Measurements from ENCODE around the gene HHAT.
A peak's percentile ranks its signal among the peaks of the same experiment; 100 is the strongest.
"Not testable (repeated sequence)": the region's sequence is repeated elsewhere in the genome, so short reads cannot be mapped to it uniquely, and the experiment has no call there.

HHAT gene

DNA sequence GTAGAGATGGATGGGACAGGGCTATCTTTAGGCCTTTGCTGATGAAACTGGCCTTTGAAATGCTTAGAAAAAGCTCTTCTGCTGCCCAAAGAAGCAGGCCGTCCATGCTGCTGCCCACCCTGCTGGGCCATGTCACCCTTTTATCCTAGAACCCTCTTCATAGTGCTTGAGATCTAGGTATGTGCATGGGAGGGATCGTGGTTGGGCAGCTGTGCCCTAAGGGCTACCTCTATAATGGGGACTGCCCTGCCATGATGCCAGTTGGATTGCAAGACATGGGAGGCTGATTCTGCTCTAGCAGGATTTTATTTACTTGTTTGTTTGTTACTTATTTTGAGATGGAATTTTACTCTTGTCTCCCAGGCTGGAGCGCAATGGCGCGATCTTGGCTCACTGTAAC, 69.0 kb downstream of the HHAT start:
- no peak for DNase-seq

GRCh38 chr1:210398466-210398865, 69.8 kb downstream of the HHAT start:
- DNase-seq = no peak

DNA sequence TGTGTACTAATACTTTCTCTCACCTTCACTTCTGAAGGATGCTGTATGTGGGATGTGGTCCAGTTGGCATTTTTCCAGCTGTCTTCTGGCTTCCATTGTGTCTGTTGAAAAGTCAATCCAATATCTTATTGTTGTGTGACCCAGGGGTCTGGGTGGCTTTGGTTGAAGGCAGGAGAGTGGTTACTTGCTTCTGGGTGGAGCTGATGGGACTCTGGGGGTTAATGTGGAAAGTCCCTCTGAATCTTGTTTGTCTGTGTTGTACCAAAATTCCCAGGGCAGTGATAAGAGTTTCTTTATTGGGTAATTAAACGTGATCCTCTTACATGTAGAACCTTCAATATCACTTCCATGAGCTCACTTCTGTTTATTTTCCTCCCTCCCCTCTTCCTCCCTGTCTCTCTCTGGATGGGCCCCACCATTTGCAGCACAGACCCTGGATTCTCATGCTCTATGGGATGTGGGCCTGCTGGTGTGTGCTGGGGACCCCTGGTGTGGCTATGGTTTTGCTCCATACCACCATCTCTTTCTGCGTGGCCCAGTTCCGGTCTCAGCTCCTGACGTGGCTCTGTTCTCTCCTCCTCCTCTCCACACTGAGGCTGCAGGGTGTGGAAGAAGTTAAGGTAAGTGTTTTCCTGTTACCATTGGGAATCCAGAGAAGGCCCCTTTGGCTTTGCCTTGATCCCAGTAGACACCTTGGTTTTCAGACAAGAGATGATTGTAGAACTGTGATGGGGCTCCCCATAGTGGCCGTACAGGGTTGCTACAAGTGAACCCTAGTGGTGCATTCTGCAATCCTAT, 71.5 kb downstream of the HHAT start:
- DNase-seq = peak; percentile 76

- DNase-seq = no peak
These were observed 73.9 kb downstream of the HHAT start for GRCh38 chr1:210402560-210402959.

- DNase-seq = no peak
These were observed 76.6 kb downstream of the HHAT start for GRCh38 chr1:210405316-210405715.

GRCh38 chr1:210406341-210406740, 77.6 kb downstream of the HHAT start:
- not testable (repeated sequence) for DNase-seq

DNA sequence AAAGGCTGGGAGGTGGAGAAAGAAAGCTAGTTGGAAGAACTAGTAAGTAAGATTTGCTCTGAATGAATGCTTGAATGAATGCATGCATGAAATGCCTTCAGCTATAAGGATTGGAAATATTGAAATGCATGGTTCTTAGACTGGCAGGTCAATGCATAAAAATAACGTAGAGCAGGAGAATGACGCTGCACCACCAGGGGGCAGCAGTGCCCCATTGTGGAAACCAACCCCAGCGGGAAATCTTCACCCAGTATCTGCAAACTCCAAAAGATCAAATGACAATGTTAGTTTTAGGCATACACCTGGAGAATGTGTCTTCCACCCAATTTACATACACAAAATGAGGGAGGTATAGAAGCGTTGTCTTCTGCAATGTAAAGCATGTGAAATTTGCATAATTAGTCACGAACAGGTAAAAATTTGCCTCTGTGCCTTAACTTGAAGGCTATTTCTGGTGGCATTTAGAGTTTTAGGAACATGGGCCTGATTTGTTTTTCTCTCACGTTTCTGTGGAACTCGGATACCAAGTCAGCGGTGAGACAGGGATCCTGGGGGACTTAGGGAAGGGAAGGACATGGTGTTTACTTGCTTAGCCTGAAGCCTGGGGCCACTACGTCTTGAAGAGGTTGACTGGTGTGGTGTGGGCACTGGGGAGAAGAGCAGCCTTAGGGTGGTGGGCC, 78.6 kb downstream of the HHAT start:
- DNase-seq = peak; percentile 66

DNA sequence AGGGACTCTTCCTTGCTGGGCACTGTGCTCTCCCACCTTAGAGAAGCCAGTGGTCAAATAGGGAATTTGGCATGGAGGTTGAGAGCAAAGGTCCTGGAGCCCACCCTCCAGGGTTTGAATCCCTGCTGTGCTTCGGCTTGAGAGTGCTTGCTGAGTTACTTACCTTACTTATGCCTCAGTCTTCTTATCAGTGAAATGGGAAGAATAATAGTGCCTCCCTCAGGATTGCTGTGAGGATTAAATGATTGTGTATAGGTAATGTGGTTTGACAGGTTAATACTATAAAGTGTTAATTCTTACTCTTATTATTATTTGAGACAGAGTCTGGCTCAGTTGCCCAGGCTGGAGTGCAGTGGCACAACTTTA, 79.2 kb downstream of the HHAT start:
- DNase-seq = no peak

- no peak for DNase-seq
These were observed 83.5 kb downstream of the HHAT start for GRCh38 chr1:210412240-210412639.

GRCh38 chr1:210413951-210414350, 85.2 kb downstream of the HHAT start:
- DNase-seq = no peak

GRCh38 chr1:210415846-210416448, 87.2 kb downstream of the HHAT start:
- DNase-seq = no peak

- DNase-seq = no peak
These were observed 88.0 kb downstream of the HHAT start for GRCh38 chr1:210416681-210417080.

DNA sequence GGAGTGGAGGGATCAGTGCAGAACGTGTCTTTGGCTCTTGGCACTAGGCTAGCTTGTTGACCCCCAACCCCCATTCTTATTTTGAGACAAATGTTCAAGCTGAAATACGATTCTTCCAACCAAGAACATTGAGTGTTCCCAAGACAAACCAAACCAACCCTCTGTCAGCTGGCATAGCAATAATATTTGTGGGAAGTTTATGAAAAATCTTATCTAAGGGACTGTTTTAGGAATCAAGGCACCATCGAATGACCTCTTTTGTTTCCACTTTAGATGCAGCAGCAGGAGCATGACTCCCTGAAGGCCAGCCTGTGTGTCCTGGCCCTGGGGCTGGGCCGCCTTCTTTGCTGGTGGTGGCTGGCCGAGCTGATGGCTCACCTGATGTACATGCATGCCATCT, 89.2 kb downstream of the HHAT start:
- DNase-seq = no peak

DNA sequence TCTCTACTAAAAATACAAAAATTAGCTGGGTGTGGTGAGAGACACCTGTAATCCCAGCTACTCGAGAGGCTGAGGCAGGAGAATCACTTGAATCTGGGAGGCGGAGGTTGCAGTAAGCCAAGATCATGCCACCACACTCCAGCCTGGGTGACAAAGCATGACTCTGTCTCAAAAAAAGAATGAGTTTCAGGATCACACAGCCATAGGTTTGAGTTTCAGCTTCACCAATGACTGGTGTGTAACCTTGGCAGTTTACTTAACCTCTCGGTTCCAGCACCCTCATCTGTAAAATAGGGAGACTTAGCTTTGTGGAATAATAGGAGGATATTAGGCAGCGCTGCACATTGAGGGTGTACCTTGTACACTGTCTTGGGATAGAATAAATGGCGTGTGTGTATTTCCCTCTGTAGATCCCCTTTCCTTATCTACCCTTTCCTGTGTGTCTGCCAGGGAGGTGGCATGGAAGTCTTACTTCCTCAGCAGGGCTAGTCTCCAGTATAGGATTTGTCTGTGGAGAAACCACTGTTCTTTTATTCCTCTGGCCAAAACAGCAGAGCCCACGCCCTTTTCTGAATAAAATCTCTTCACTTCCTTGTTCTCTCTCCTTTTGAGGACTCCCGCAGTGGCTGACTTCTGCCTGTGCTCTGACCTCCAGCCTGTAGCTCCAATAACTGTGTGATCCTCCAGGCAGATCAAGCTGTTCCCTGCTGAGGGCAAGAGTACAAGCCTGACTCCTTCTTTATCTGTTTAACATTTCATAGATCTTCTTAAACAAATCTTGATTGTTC, 90.4 kb downstream of the HHAT start:
- DNase-seq = no peak

DNA sequence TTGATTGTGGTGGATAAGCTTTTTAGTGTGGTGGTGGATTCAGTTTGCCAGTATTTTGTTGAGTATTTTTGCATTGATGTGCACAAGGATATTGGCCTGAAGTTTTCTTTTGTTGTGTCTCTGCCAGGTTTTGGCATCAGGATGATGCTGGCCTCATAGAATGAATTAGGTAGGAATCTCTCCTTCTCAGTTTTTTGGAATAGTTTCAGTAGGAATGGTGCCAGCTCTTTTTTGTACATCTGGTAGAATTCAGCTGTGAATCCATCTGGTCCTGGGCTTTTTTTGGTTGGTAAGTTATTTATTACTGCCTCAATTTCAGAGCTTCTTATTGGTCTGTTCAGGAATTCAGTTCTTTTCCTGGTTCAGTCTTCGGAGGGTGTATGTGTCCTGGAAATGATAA, 98.0 kb downstream of the HHAT start:
- not testable (repeated sequence) for DNase-seq

GRCh38 chr1:210428696-210429095, 100.0 kb downstream of the HHAT start:
- no peak for DNase-seq

GRCh38 chr1:210434223-210434622, 105.5 kb downstream of the HHAT start:
- DNase-seq = no peak

DNA sequence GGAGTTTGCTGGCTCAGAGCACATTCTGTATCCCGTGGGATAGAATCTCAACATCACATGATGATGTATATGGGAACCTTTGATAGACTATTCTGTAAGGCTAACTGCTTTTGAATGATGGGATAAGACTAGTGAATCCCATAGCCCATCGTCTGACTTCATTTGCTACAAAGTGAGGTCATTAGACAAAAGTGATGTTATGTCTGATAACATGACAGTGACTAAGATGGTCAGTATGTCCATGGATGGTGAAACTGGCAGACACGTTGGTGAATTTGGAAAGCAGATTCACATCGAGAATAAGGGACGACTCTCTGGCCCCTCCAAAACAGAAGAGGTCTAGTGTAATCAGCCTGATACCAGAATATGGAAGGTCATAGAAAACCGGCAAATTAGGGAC, 108.4 kb downstream of the HHAT start:
- DNase-seq = peak; percentile 24

GRCh38 chr1:210437781-210438180, 109.1 kb downstream of the HHAT start:
- DNase-seq = peak; percentile 11

DNA sequence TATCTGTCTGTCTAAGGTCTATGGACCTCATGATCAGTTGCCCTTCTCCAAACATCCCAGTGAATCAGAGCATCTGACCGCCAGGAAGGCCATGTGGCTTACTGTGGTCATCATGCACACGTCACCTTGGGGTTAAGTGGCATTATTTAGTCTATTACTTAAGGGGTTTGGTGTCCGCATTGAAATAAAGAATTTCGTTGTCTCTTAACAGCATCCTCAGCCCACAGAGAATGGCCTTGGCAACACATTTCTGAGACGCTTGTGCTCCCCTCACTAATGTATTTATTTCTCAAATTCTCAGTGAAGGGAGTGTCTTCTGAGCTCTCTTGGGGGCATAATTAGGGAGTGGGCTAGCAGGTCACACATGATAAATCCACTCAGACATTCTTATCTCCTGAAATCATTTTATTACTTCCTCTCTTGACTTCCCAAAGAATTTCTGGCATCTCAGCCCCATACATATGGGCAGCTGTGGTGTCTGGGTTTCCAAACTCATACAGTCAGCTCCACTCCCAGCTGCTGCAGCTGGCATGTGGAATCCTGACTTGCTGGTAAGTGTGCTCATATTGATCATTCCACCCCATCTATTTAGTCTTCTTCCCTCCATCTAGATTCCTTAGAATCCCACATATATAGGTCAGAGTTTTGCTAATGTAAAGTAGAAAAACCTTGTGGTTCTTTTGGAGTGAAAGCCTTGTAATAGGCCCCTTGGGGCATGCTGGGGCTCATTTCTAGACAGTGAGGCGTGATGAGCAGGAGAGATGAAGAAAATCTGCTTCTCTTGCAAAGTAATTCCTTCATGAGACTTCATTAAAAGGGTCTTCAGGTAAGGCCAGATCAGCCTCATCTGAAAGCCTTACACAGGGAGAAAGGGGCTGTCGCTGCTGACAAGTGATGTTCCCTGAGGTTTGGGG, 110.5 kb downstream of the HHAT start:
- peak; percentile 100 for DNase-seq

DNA sequence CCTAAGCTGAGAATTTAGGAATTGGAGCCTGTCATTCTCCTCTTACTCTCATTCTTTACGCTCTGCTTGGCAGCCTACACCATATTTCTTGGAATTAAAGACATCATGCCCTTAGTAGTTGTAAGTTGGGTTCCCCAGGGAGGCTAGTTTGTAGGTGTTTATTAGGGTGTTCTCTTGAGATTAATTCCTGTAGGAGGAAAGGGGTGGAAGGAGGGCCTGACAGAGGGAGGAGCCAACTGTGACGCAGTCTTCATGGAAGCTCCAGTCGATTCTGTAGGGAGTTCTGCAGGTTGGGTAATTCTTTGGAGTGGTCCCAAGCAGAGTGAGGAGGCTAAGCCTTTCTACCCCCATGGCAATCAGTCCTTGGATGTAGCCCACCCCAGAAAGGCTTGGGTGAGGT, 111.4 kb downstream of the HHAT start:
- peak; percentile 22 for DNase-seq

- peak; percentile 18 for DNase-seq
These were observed 112.3 kb downstream of the HHAT start for GRCh38 chr1:210441028-210441427.
